ENCODE results near the gene NCOA1.

DNA sequence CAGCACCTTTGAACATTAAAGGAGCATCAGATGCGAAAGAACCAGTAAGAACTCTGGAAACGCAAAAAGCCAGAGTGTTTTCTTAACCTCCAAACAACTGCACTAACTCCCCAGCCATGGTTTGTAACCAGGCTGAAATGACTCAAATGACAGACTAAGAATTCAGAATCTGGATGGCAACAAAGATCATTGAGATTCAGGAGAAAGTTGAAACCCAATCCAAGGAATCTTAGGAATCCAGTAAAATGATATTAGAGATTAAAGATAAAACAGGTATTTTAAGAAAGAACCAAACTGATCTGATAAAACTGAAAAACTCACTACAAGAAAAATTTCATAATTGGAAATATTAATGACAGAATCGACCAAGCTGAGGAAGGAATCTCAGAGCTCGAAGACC lies 185.4 kb downstream of the NCOA1 start:
- no peak for TF ChIP-seq EZH2phosphoT487 (IDR thresholded peaks at IDR 0.05; ENCODE audit: borderline replicate concordance, low read length)
- TF ChIP-seq, protein P1, sequence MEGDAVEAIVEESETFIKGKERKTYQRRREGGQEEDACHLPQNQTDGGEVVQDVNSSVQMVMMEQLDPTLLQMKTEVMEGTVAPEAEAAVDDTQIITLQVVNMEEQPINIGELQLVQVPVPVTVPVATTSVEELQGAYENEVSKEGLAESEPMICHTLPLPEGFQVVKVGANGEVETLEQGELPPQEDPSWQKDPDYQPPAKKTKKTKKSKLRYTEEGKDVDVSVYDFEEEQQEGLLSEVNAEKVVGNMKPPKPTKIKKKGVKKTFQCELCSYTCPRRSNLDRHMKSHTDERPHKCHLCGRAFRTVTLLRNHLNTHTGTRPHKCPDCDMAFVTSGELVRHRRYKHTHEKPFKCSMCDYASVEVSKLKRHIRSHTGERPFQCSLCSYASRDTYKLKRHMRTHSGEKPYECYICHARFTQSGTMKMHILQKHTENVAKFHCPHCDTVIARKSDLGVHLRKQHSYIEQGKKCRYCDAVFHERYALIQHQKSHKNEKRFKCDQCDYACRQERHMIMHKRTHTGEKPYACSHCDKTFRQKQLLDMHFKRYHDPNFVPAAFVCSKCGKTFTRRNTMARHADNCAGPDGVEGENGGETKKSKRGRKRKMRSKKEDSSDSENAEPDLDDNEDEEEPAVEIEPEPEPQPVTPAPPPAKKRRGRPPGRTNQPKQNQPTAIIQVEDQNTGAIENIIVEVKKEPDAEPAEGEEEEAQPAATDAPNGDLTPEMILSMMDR (IDR thresholded peaks at IDR 0.05; ENCODE audit: low read depth, low read length, poor library complexity, severe bottlenecking), result no peak
